H9 (cell line): Measurements from ENCODE around the gene DLG2. TPM values are rescaled to one million over a fixed set of nuclear protein-coding genes. Genes with fewer than 3 reads are reported as not detected.

Experiments used
- DNase-seq: peaks from one replicate; pipeline ENCODE4 v3.0.0-alpha.2; 2017
- H2AFZ ChIP-seq: one replicate; pipeline ENCODE4 v1.6.1; 2013; ENCODE audit warnings: mild to moderate bottlenecking, low read length, control low read depth, moderate library complexity
- H2AK5ac ChIP-seq: 2 replicates; pipeline ENCODE4 v1.6.1; 2013; ENCODE audit warnings: low read length, control low read depth, mixed read lengths; ENCODE audit not compliant: insufficient read length
- H2BK120ac ChIP-seq: one replicate; pipeline ENCODE4 v1.6.1; 2013; ENCODE audit warnings: low read depth, mild to moderate bottlenecking, low read length, control low read depth, inconsistent platforms; ENCODE audit not compliant: poor library complexity, severe bottlenecking
- H2BK12ac ChIP-seq: 2 replicates; pipeline ENCODE4 v1.6.1; 2013; ENCODE audit warnings: low read length, control low read depth, mixed read lengths, low read depth; ENCODE audit not compliant: insufficient read length
- H2BK15ac ChIP-seq: 2 replicates; pipeline ENCODE4 v1.6.1; 2013; ENCODE audit warnings: low read depth, low read length, control low read depth
- H2BK20ac ChIP-seq: one replicate; pipeline ENCODE4 v1.6.1; 2013; ENCODE audit warnings: low read depth, mild to moderate bottlenecking, low read length, control low read depth, inconsistent platforms; ENCODE audit not compliant: poor library complexity, severe bottlenecking
- H2BK5ac ChIP-seq: 2 replicates; pipeline ENCODE4 v1.6.1; 2013; ENCODE audit warnings: low read length, control low read depth, mixed read lengths; ENCODE audit not compliant: insufficient read length
- H3K14ac ChIP-seq: 2 replicates; pipeline ENCODE4 v1.6.1; 2013; ENCODE audit warnings: low read length, control low read depth; ENCODE audit not compliant: insufficient read depth
- H3K18ac ChIP-seq: 2 replicates; pipeline ENCODE4 v1.6.1; 2013; ENCODE audit warnings: low read depth, mild to moderate bottlenecking, mixed read lengths, low read length, control low read depth; ENCODE audit not compliant: insufficient read length
- H3K23ac ChIP-seq: 2 replicates; pipeline ENCODE4 v1.6.1; 2013; ENCODE audit warnings: low read length, control low read depth, mixed read lengths, low read depth; ENCODE audit not compliant: insufficient read length
- H3K23me2 ChIP-seq: 2 replicates; pipeline ENCODE4 v1.6.1; 2013; ENCODE audit warnings: low read depth, mild to moderate bottlenecking, mixed read lengths, low read length, control low read depth; ENCODE audit not compliant: insufficient read length, poor library complexity, severe bottlenecking
- H3K27ac ChIP-seq: 2 replicates; pipeline ENCODE4 v1.5.1; 2013; ENCODE audit warnings: low read length, control low read depth, mixed read lengths, low read depth; ENCODE audit not compliant: insufficient read length
- H3K27me3 ChIP-seq: 2 replicates; pipeline ENCODE4 v1.6.1; 2013; ENCODE audit warnings: low read length, control low read depth, inconsistent platforms; ENCODE audit not compliant: insufficient read depth
- H3K4ac ChIP-seq: 2 replicates; pipeline ENCODE4 v1.6.1; 2013; ENCODE audit warnings: low read depth, mild to moderate bottlenecking, control low read depth, inconsistent platforms, low read length, moderate library complexity
- H3K4me1 ChIP-seq: 2 replicates; pipeline ENCODE4 v1.6.1; 2013; ENCODE audit warnings: low read length, control low read depth, inconsistent platforms; ENCODE audit not compliant: insufficient read depth
- H3K4me2 ChIP-seq: 2 replicates; pipeline ENCODE4 v1.6.1; 2013; ENCODE audit warnings: low read length, control low read depth, mixed read lengths; ENCODE audit not compliant: insufficient read length, insufficient read depth
- H3K56ac ChIP-seq: 2 replicates; pipeline ENCODE4 v1.6.1; 2013; ENCODE audit warnings: low read depth, mild to moderate bottlenecking, mixed read lengths, low read length, control low read depth; ENCODE audit not compliant: insufficient read length
- H3K79me1 ChIP-seq: 2 replicates; pipeline ENCODE4 v1.6.1; 2013; ENCODE audit warnings: low read depth, mild to moderate bottlenecking, moderate library complexity, low read length, control low read depth, inconsistent platforms; ENCODE audit not compliant: insufficient read depth, poor library complexity, severe bottlenecking
- H3K79me2 ChIP-seq: 2 replicates; pipeline ENCODE4 v1.6.1; 2013; ENCODE audit warnings: low read length, control low read depth, inconsistent platforms; ENCODE audit not compliant: insufficient read depth
- H3K9ac ChIP-seq: 2 replicates; pipeline ENCODE4 v1.6.1; 2013; ENCODE audit warnings: low read length, control low read depth, mixed read lengths; ENCODE audit not compliant: insufficient read length; ENCODE audit errors: extremely low read depth
- H3K9me3 ChIP-seq: one replicate; pipeline ENCODE4 v1.6.1; 2013; ENCODE audit warnings: low read depth, low read length, inconsistent platforms; ENCODE audit not compliant: control insufficient read depth
- H3T11ph ChIP-seq: one replicate; pipeline ENCODE4 v1.6.1; 2013; ENCODE audit warnings: mild to moderate bottlenecking, low read length, control low read depth, inconsistent platforms
- H4K20me1 ChIP-seq: one replicate; pipeline ENCODE4 v1.6.1; 2013; ENCODE audit not compliant: control insufficient read depth, insufficient read length, insufficient read depth
- H4K5ac ChIP-seq: 2 replicates; pipeline ENCODE4 v1.6.1; 2013; ENCODE audit warnings: low read depth, mild to moderate bottlenecking, mixed read lengths, low read length, control low read depth; ENCODE audit not compliant: insufficient read length
- H4K8ac ChIP-seq: replicated peaks from 2 replicates; pipeline ENCODE4 v1.6.1; 2013; ENCODE audit warnings: low read length, control low read depth, mixed read lengths, low read depth; ENCODE audit not compliant: insufficient read length
- H4K91ac ChIP-seq: 2 replicates; pipeline ENCODE4 v1.6.1; 2013; ENCODE audit warnings: low read depth, mild to moderate bottlenecking, moderate library complexity, mixed read lengths, low read length, control low read depth; ENCODE audit not compliant: insufficient read length
- H3K27ac Mint-ChIP-seq, 3 experiments: 2 replicates in 2 of 3; 3 replicates in 1 of 3; pipeline ENCODE4 v1.8.0; 2020 to 2021; ENCODE audit warnings: mixed read lengths in 3 of 3, mild to moderate bottlenecking in 1 of 3, moderate library complexity in 1 of 3
- H3K27me3 Mint-ChIP-seq: 2 replicates; pipeline ENCODE4 v1.8.0; 2021; ENCODE audit warnings: low read depth, mild to moderate bottlenecking, moderate library complexity, mixed read lengths
- H3K36me3 Mint-ChIP-seq, 3 experiments: 2 replicates in 2 of 3; 3 replicates in 1 of 3; pipeline ENCODE4 v1.8.0; 2020 to 2021; ENCODE audit warnings: low read depth in 3 of 3, mixed read lengths in 3 of 3; ENCODE audit not compliant: insufficient read depth in 1 of 3
- H3K4me1 Mint-ChIP-seq, 2 experiments: 2 replicates each; pipeline ENCODE4 v1.8.0; 2020; ENCODE audit warnings: mixed read lengths in 2 of 2
- H3K4me3 Mint-ChIP-seq, 2 experiments: 2 replicates in 1 of 2; 3 replicates in 1 of 2; pipeline ENCODE4 v1.8.0; 2020 to 2021; ENCODE audit warnings: mild to moderate bottlenecking in 2 of 2, mixed read lengths in 2 of 2, moderate library complexity in 1 of 2
- H3K9me3 Mint-ChIP-seq, 2 experiments: 2 replicates in 1 of 2; 3 replicates in 1 of 2; pipeline ENCODE4 v1.8.0; 2020; ENCODE audit warnings: mild to moderate bottlenecking in 2 of 2, mixed read lengths in 2 of 2, moderate library complexity in 1 of 2
- WGBS: extraction: QIAGEN DNeasy Blood & Tissue Kit; methylation state at CpG from one replicate; pipeline ENCODE4 v1.1.7; 2013; ENCODE audit warnings: missing lambda C conversion rate, low lambda C conversion rate, mixed read lengths; ENCODE audit not compliant: insufficient read length; ENCODE audit errors: extremely low coverage; 5-methylcytosine and 5-hydroxymethylcytosine counted together
- total RNA-seq: library from RNA; stranded (reverse); gene quantifications from 2 replicates; pipeline ENCODE4 v1.2.1, GENCODE V29; 2021
- TF ChIP-seq, protein P1 (sequence below): fragments of 200-600 bp; sonication (generic); conservative IDR thresholded peaks from 3 replicates; pipeline ENCODE4 v1.8.0; 2021; ENCODE audit warnings: antibody characterized with exemption, mild to moderate bottlenecking

DLG2 gene
- total RNA-seq, 1 experiment from 2014 or later: 8.0 TPM

DNA sequence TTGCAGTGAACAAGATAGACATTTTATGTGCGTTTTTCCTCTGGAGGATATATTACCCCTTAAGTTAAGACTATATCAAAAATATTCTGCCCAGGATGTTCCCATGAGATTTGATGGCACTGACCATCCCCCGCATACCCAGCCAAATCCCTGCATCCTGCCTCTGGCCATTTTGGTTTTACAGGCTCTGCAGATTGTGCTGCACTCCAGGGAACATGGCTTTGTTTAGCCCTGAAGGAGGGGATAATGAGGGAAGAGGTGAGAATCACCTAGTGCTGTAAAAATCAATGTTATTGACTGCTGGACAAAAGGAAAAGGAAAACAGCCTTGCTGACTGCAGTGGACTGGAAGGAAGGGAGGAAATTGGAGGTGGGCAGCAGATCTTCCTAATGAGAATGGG, 717.4 kb downstream of the DLG2 start:
- Mint-ChIP-seq H3K9me3 (no peaks in the 10 kb centered on the region; a peak in 1 of 5 replicates), H3K4me3 (no peak overlapping the region), H3K36me3 (no peaks in the 10 kb centered on the region), H3K27me3 (no peaks in the 10 kb centered on the region), H3K4me1 (peaks cover 18 to 27% of the 10 kb centered on the region in 2 experiments), H3K27ac (peak overlapping the region; percentile 72 to 94 (median 75); a peak in 6 of 7 replicates)
- DNase-seq: peak; percentile 33
- TF ChIP-seq, protein P1, sequence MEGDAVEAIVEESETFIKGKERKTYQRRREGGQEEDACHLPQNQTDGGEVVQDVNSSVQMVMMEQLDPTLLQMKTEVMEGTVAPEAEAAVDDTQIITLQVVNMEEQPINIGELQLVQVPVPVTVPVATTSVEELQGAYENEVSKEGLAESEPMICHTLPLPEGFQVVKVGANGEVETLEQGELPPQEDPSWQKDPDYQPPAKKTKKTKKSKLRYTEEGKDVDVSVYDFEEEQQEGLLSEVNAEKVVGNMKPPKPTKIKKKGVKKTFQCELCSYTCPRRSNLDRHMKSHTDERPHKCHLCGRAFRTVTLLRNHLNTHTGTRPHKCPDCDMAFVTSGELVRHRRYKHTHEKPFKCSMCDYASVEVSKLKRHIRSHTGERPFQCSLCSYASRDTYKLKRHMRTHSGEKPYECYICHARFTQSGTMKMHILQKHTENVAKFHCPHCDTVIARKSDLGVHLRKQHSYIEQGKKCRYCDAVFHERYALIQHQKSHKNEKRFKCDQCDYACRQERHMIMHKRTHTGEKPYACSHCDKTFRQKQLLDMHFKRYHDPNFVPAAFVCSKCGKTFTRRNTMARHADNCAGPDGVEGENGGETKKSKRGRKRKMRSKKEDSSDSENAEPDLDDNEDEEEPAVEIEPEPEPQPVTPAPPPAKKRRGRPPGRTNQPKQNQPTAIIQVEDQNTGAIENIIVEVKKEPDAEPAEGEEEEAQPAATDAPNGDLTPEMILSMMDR: no peak
- Histone ChIP-seq H2BK15ac (no peak overlapping the region), H3K79me2 (no peaks in the 10 kb centered on the region), H3K4me2 (no peak overlapping the region), H2BK5ac (peak overlapping the region; percentile 9), H3K56ac (no peak overlapping the region), H3K4me1 (peaks cover 5% of the 10 kb centered on the region), H2BK20ac (no peak overlapping the region), H3K18ac (no peak overlapping the region), H4K5ac (no peak overlapping the region), H2BK120ac (no peak overlapping the region), H2BK12ac (no peak overlapping the region), H3K9ac (no peak overlapping the region), H3K9me3 (no peaks in the 10 kb centered on the region), H3T11ph (no peak overlapping the region), H3K23me2 (no peaks in the 10 kb centered on the region), H3K27me3 (no peaks in the 10 kb centered on the region), H4K8ac (no peak overlapping the region), H3K23ac (no peak overlapping the region), H4K91ac (no peak overlapping the region), H3K27ac (no peak overlapping the region), H4K20me1 (no peaks in the 10 kb centered on the region), H3K79me1 (no peaks in the 10 kb centered on the region), H3K14ac (no peak overlapping the region), H2AFZ (no peak overlapping the region), H3K4ac (no peak overlapping the region), H2AK5ac (no peak overlapping the region)
- WGBS: no CpG with 5 or more reads among the region's 2 CpGs
